ENCODE results near the gene ROPN1B. TPM values are rescaled to one million over a fixed set of nuclear protein-coding genes. Genes with fewer than 3 reads are reported as not detected.
"Not testable (repeated sequence)": the region's sequence is repeated elsewhere in the genome, so short reads cannot be mapped to it uniquely, and the experiment has no call there.

ROPN1B gene
- total RNA-seq, 1 donor from 2014 or later = not detected

- no peaks in the 10 kb centered on the region for H3K4me1 Mint-ChIP-seq
- intact Hi-C loops (cut with micrococcal nuclease) = no loop called here
- DNase-seq = no peak
- H3K9me3 Mint-ChIP-seq = no peaks in the 10 kb centered on the region
- H3K27ac Mint-ChIP-seq = no peak overlapping the region
- H3K4me3 Mint-ChIP-seq = no peak overlapping the region
- H3K36me3 Mint-ChIP-seq (ENCODE audit: low read depth) = no peaks in the 10 kb centered on the region
- peaks cover 18% of the 10 kb centered on the region for H3K27me3 Mint-ChIP-seq
Measured at GRCh38 chr3:125965505-125965904, 3.5 kb upstream of the ROPN1B start.

GRCh38 chr3:125967156-125967555, 1.8 kb upstream of the ROPN1B start:
- Mint-ChIP-seq H3K36me3 (ENCODE audit: low read depth) (no peaks in the 10 kb centered on the region), H3K4me1 (peaks cover 2% of the 10 kb centered on the region)
- intact Hi-C loops (cut with micrococcal nuclease) = no loop called here

GRCh38 chr3:125968121-125968520, 857 bp upstream of the ROPN1B start:
- H3K9me3 Mint-ChIP-seq; H3K36me3 Mint-ChIP-seq (ENCODE audit: low read depth); H3K4me3 Mint-ChIP-seq; H3K27ac Mint-ChIP-seq; H3K4me1 Mint-ChIP-seq; DNase-seq; intact Hi-C loops (cut with micrococcal nuclease): not testable (repeated sequence)
- peaks cover 30% of the 10 kb centered on the region for H3K27me3 Mint-ChIP-seq

More at GRCh38 chr3:125967156-125967555, 1.8 kb upstream of the ROPN1B start:
- Mint-ChIP-seq H3K27ac (no peak overlapping the region), H3K9me3 (no peaks in the 10 kb centered on the region), H3K27me3 (peaks cover 28% of the 10 kb centered on the region), H3K4me3 (no peak overlapping the region)
- no peak for DNase-seq

GRCh38 chr3:125971997-125972944, 3.3 kb downstream of the ROPN1B start:
- H3K4me3 Mint-ChIP-seq = peak overlapping the region; percentile 57
- H3K36me3 Mint-ChIP-seq (ENCODE audit: low read depth); H3K27ac Mint-ChIP-seq; H3K9me3 Mint-ChIP-seq; intact Hi-C loops (cut with micrococcal nuclease); H3K4me1 Mint-ChIP-seq: not testable (repeated sequence)
- H3K27me3 Mint-ChIP-seq = peaks cover 30% of the 10 kb centered on the region
- DNase-seq = peak; percentile 80

- H3K27ac Mint-ChIP-seq; H3K4me3 Mint-ChIP-seq; H3K9me3 Mint-ChIP-seq; H3K4me1 Mint-ChIP-seq; DNase-seq; intact Hi-C loops (cut with micrococcal nuclease); H3K36me3 Mint-ChIP-seq (ENCODE audit: low read depth): not testable (repeated sequence)
- peaks cover 15% of the 10 kb centered on the region for H3K27me3 Mint-ChIP-seq
Measured at GRCh38 chr3:125975245-125976002, 6.4 kb downstream of the ROPN1B start.

- H3K9me3 Mint-ChIP-seq, H3K4me3 Mint-ChIP-seq: not testable (repeated sequence)
Measured at GRCh38 chr3:125976003-125976390, 7.0 kb downstream of the ROPN1B start.

GRCh38 chr3:125977104-125977503, 8.1 kb downstream of the ROPN1B start:
- DNase-seq; H3K4me3 Mint-ChIP-seq; H3K9me3 Mint-ChIP-seq; H3K4me1 Mint-ChIP-seq; H3K36me3 Mint-ChIP-seq (ENCODE audit: low read depth); H3K27me3 Mint-ChIP-seq; intact Hi-C loops (cut with micrococcal nuclease); H3K27ac Mint-ChIP-seq: not testable (repeated sequence)

More at GRCh38 chr3:125976003-125976390, 7.0 kb downstream of the ROPN1B start:
- DNase-seq; H3K4me1 Mint-ChIP-seq; H3K36me3 Mint-ChIP-seq (ENCODE audit: low read depth); H3K27ac Mint-ChIP-seq; intact Hi-C loops (cut with micrococcal nuclease): not testable (repeated sequence)
- peaks cover 14% of the 10 kb centered on the region for H3K27me3 Mint-ChIP-seq

GRCh38 chr3:125984951-125985350, 16.0 kb downstream of the ROPN1B start:
- H3K9me3 Mint-ChIP-seq; H3K4me1 Mint-ChIP-seq; DNase-seq; intact Hi-C loops (cut with micrococcal nuclease); H3K27ac Mint-ChIP-seq; H3K4me3 Mint-ChIP-seq; H3K36me3 Mint-ChIP-seq (ENCODE audit: low read depth); H3K27me3 Mint-ChIP-seq: not testable (repeated sequence)

GRCh38 chr3:125990253-125990970, 21.4 kb downstream of the ROPN1B start:
- intact Hi-C loops (cut with micrococcal nuclease) = loop anchor here (1.0 to 2.0 kb wide), 2 partner anchors 74 to 94 kb away; partner anchors contain the start of gene SLC41A3
- Mint-ChIP-seq H3K27me3 (peaks cover 12% of the 10 kb centered on the region), H3K9me3 (peaks cover 9% of the 10 kb centered on the region), H3K36me3 (ENCODE audit: low read depth) (peaks cover 1% of the 10 kb centered on the region), H3K27ac (peak overlapping the region; percentile 93), H3K4me3 (peak overlapping the region; percentile 93), H3K4me1 (peaks cover 7% of the 10 kb centered on the region)
- peak; percentile 93 for DNase-seq

- H3K4me3 Mint-ChIP-seq; H3K27ac Mint-ChIP-seq; H3K36me3 Mint-ChIP-seq (ENCODE audit: low read depth); intact Hi-C loops (cut with micrococcal nuclease); DNase-seq; H3K4me1 Mint-ChIP-seq: not testable (repeated sequence)
- peaks cover 32% of the 10 kb centered on the region for H3K27me3 Mint-ChIP-seq
- peaks cover 31% of the 10 kb centered on the region for H3K9me3 Mint-ChIP-seq
Measured at GRCh38 chr3:125996751-125997150, 27.8 kb downstream of the ROPN1B start.

GRCh38 chr3:126002189-126002588, 33.2 kb downstream of the ROPN1B start:
- Mint-ChIP-seq H3K9me3 (peaks cover 22% of the 10 kb centered on the region), H3K27ac (no peak overlapping the region), H3K4me1 (no peaks in the 10 kb centered on the region), H3K4me3 (no peak overlapping the region), H3K27me3 (peaks cover 18% of the 10 kb centered on the region), H3K36me3 (ENCODE audit: low read depth) (peaks cover 2% of the 10 kb centered on the region)
- intact Hi-C loops (cut with micrococcal nuclease) = no loop called here
- DNase-seq = no peak

- Mint-ChIP-seq H3K27me3 (peaks cover 15% of the 10 kb centered on the region), H3K36me3 (ENCODE audit: low read depth) (peaks cover 4% of the 10 kb centered on the region), H3K4me3 (no peak overlapping the region), H3K27ac (no peak overlapping the region), H3K4me1 (peaks cover 2% of the 10 kb centered on the region), H3K9me3 (peaks cover 22% of the 10 kb centered on the region)
- DNase-seq = no peak
- intact Hi-C loops (cut with micrococcal nuclease) = no loop called here
Measured at GRCh38 chr3:126003447-126004190, 34.6 kb downstream of the ROPN1B start.

- Mint-ChIP-seq H3K36me3 (ENCODE audit: low read depth) (peaks cover 4% of the 10 kb centered on the region), H3K4me3 (no peak overlapping the region)
Measured at GRCh38 chr3:126004217-126004616, 35.2 kb downstream of the ROPN1B start.

More at GRCh38 chr3:126004217-126004616, 35.2 kb downstream of the ROPN1B start:
- peaks cover 12% of the 10 kb centered on the region for H3K27me3 Mint-ChIP-seq
- no peak overlapping the region for H3K27ac Mint-ChIP-seq
- H3K4me1 Mint-ChIP-seq = peaks cover 2% of the 10 kb centered on the region
- H3K9me3 Mint-ChIP-seq = peaks cover 18% of the 10 kb centered on the region
- intact Hi-C loops (cut with micrococcal nuclease) = no loop called here
- no peak for DNase-seq

All from activated CD4-positive, alpha-beta T cell treated with anti-CD3 and anti-CD28 coated beads, Interleukin-2, amount 10 ng/mL, durations not matched to agents 24 days and 14 days (primary cell).